T1000 (cell line): ENCODE measurements around the gene HDDC3.
"Not testable (repeated sequence)": the region's sequence is repeated elsewhere in the genome, so short reads cannot be mapped to it uniquely, and the experiment has no call there.

ENCODE experiments used
- DNase-seq: peaks from one replicate; lab custom pipeline; 2025; ENCODE audit warnings: mixed read lengths; lab: John Stamatoyannopoulos, UW

The HDDC3 gene

GRCh38 chr15:90909976-90910375 lies 22.4 kb downstream of the HDDC3 start:
- DNase-seq: no peak

DNA sequence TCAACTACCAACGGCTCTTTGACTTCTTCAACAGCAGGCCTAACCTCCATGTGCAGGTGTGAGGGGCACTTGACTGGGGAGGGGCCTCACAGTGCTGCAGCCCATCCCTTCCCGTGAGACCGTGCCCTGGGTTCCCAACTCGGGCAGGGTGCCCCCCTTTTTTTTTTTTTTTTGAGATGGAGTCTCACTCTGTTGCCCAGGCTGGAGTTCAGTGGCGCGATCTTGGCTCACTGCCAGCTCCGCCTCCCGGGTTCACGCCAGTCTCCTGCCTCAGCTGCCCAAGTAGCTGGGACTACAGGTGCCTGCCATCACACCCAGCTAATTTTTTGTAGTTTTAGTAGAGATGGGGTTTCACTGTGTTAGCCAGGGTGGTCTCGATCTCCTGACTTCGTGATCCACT lies 22.9 kb downstream of the HDDC3 start:
- DNase-seq: not testable (repeated sequence)

DNA sequence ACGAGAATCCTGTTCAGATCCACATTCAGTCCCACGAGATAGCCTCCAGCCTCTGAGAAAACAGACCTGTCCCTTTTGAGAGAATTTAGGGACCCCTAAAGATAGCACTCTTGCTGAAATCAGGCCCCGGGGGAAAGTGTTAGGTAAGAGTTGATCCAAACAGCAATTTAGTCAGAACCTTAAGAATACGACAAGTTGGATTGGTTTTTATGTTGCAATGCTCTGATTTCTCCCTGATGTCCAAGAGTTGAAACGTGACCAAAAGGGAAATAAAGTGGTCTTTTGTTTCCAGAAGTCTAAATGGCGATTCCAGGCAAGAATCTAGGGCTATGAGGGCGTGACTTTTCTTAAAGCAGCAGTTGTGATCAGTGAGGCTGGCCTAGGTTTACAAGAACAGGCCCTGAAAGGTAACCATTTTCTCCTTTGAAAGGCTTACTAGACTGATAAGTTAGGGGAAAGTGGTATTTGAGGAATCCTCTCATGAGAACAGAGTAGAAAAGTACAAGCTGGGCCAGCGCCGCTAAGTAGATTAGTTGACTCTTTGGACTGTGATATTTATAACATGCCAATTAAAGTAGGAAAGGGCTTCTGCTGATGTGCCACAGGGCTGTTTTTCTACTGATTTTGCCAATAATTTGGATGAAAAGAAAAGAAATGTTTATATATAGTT lies 24.4 kb downstream of the HDDC3 start:
- DNase-seq: no peak

- no peak for DNase-seq
These were observed 25.2 kb downstream of the HDDC3 start for GRCh38 chr15:90907051-90907660.

- DNase-seq: no peak
These were observed 26.0 kb downstream of the HDDC3 start for GRCh38 chr15:90906181-90906849.

DNA sequence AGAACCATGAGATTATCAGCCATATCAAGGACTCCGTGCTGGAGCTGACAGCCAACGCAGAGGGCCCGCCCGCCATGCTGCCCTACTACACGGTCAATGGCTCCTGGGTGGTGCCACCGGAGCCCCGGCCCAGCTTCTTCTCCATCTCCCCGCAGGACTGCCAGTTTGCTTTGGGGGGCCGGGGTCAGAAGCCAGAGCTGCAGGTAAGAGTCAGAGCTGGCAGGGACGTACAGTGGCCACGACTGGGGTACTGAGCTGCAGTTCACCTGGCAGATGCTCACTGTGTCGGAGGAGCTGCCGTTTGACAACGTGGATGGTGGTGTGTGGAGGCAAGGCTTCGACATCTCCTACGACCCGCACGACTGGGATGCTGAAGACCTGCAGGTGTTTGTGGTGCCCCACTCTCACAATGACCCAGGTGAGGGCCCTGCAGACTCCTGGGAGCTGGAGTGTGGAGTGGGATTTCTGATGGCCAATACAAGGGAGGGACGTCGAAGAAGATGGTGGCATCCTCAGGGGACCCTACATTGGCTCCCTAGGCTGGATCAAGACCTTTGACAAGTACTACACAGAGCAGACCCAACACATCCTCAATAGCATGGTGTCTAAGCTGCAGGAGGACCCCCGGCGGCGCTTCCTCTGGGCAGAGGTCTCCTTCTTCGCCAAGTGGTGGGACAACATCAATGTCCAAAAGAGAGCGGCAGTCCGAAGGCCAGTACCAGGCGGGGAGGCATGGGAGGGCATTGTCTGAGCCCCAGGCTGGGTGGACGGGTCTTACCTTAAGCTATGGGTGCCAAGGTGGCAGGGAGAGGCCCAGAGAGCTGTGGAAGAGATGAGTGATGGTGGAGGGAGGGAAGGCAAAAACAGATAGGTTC lies 26.8 kb downstream of the HDDC3 start:
- DNase-seq: no peak

- DNase-seq: no peak
These were observed 27.6 kb downstream of the HDDC3 start for GRCh38 chr15:90904746-90905145.

GRCh38 chr15:90903733-90904536 lies 28.4 kb downstream of the HDDC3 start:
- no peak for DNase-seq

GRCh38 chr15:90902840-90903732 lies 29.3 kb downstream of the HDDC3 start, which contains the start of gene MAN2A2:
Gene MAN2A2, plus strand, starts transcription at chr15:90903302. Its CDS starts 906 bp downstream, at chr15:90904208.
- DNase-seq: no peak

DNA sequence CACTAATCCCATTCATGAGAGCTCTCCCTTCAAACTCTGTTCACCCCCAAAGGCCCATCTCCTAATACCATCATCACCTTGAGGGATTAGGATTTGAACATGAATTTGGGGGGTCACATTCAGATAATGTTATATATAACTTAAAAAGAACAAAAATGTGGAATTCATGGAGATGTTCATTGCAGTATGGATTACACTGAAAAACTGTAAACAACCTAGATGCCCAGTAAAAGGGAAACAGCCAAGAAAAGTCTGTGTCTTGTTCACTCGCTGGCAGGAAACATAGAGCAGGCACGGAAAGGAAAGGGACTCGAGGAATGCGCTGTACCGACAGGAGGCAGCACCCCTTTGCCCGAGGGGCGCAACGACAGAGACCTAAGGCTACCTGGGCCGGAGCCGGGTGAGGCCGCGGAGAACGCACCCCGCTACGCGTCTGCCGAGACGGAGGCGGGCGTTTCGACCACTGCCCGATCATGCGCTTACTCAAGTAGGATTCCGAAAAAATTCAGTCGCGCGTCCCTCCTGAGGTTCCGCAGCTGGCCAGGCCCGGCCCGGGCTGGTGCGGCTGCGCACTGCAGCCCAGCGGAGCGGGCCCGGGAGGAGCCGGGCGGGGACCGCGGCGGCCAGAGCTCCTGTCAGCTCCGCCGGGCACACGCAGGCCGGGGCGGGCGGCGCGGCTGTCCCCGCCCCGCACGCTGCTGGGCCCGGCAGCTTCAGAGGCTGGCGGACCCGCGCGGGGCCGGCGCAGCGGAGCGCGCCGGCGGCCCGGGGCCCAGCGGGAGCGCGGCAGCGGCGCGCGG lies 30.1 kb downstream of the HDDC3 start:
- DNase-seq: peak; percentile 67

DNA sequence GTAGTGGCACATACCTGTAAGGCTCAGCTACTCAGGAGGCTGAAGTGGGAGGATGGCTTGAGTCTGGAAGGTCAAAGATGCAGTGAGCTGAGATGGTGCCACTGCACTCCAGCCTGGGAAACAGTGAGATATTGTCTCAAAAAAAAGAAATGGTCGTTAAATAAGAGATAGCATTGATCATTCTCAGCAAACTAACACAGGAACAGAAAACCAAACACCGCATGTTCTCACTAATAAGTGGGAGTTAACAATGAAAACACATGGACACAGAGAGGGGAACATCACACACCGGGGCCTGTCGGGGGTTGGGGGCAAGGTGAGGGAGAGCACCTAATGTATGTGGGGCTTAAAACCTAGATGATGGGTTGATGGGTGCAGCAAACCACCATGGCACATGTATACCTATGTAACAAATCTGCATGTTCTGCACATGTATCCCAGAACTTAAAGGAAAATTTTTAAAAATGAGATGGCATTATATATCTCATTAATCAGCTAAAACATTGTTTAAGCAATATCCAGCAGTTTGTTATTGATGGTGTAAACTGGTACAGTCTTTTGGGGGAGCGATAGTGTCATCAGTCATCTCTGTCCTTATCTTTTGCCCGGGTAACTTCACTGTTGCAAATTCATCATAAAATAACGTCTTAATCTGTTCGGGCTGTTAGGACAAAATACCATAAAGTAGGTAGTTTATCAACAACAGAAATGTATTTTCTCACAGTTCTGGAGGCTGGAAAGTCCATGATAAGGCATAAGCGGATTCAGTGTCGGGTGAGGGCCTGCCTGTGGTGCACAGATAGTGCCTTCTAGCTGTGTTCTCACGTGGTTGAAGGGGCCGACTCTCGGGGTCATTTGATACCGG lies 30.9 kb downstream of the HDDC3 start:
- no peak for DNase-seq

GRCh38 chr15:90897131-90897655 lies 35.2 kb downstream of the HDDC3 start:
- DNase-seq: not testable (repeated sequence)

DNA sequence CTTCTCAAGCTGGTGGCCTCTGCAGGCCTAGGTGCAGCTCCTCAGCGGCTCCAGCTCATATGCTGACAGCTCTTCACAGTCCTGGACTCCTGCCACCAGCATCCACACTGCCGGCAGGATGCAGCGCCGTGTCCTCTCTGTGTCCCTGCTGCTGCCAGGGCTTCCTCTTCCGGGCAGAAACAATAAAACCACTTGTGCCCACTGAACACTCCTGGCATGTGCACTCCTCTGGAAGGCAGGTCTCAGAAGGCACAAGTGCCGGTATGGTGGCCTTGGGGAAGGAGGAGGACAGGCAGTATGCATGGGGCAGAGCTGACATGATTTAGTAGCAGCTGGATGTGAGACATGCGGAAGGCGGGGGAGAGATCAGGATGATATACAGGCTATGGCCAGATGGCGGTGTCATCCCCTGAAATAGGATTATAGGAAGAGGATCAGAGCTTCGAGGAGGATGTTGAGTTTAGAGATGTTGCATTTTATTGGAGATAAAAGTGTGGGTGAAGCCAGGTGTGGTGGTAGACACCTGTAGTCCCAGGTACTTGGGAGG lies 36.7 kb downstream of the HDDC3 start:
- DNase-seq: no peak

GRCh38 chr15:90893175-90894090 lies 38.9 kb downstream of the HDDC3 start:
- no peak for DNase-seq

DNA sequence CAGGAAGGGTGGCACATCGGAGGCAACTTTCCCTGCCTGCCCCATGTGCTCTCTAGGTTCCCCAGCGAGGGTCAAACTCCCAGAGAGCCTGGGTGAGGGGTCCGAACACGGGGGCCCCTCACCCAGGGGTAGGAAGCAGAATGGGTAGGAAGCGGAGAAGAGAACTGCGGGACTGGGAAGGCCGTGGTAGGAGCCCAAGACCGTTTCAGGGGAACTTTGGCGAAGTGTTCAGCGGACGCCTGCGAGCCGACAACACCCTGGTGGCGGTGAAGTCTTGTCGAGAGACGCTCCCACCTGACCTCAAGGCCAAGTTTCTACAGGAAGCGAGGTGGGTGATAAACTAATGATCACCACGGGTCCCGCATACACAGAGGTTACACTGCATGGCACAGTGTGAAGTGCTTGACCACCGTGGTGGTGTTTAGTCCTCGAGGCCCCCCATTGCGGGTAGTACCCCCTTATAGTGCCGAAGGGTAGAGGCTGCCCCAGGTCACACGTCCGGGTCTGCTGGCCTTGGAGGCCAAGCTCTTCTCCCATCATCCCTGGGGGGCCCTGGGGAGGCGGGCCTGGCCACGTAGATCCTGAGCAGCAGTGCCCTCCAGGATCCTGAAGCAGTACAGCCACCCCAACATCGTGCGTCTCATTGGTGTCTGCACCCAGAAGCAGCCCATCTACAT lies 39.7 kb downstream of the HDDC3 start:
- DNase-seq: no peak

- no peak for DNase-seq
These were observed 40.3 kb downstream of the HDDC3 start for GRCh38 chr15:90892023-90892422.
